Caco-2 (cell line): ENCODE measurements around the gene HOXC13. TPM values are rescaled to one million over a fixed set of nuclear protein-coding genes. Genes with fewer than 3 reads are reported as not detected.

ENCODE experiments used
- BruUV-seq: library from RNA; stranded (reverse); fragments of 400-500 nt; replicated peaks from 2 replicates; lab custom pipeline; 2021; lab: Mats Ljungman, UMichigan
- CTCF ChIA-PET: fragments of 300-600 bp; sonication (Branson Sonifier 250); formaldehyde crosslinking; loops from one replicate; lab custom pipeline; 2022; ENCODE audit warnings: antibody characterized with exemption; lab: Charles Lee
- POLR2A ChIA-PET: fragments of 300-600 bp; sonication (Branson Sonifier 250); formaldehyde crosslinking; loops from one replicate; lab custom pipeline; 2022; ENCODE audit warnings: antibody characterized with exemption; lab: Charles Lee
- DNase-seq, 2 experiments: peaks; one replicate each; pipeline versions ENCODE4 v3.0.0 to v3.0.0-alpha.2; 2020 to 2022
- H3K27me3 ChIP-seq: replicated peaks from 2 replicates; pipeline ENCODE4 v1.6.0; 2011; ENCODE audit warnings: low read length; ENCODE audit not compliant: control insufficient read depth, insufficient read depth
- H3K36me3 ChIP-seq: 2 replicates; pipeline ENCODE4 v1.5.1; 2011; ENCODE audit warnings: low read length; ENCODE audit not compliant: control insufficient read depth, insufficient read depth
- H3K4me1 ChIP-seq: fragments of 250-450 bp; sonication (Bioruptor Pico); 2 replicates; pipeline ENCODE4 v1.5.1; 2020; ENCODE audit warnings: mild to moderate bottlenecking
- H3K4me3 ChIP-seq: 2 replicates; pipeline ENCODE4 v1.5.1; 2011; ENCODE audit warnings: low read depth, mild to moderate bottlenecking, control low read depth, low read length
- H3K9me3 ChIP-seq: fragments of 250-450 bp; sonication (Bioruptor Pico); 2 replicates; pipeline ENCODE4 v1.5.1; 2020; ENCODE audit warnings: mild to moderate bottlenecking, moderate library complexity
- H3K27ac Mint-ChIP-seq: one replicate; pipeline ENCODE4 v1.8.0; 2022; ENCODE audit warnings: mixed read lengths; ENCODE audit not compliant: unreplicated experiment
- H3K27me3 Mint-ChIP-seq: one replicate; pipeline ENCODE4 v1.8.0; 2022; ENCODE audit warnings: mixed read lengths; ENCODE audit not compliant: insufficient read depth, unreplicated experiment
- H3K36me3 Mint-ChIP-seq: one replicate; pipeline ENCODE4 v1.8.0; 2022; ENCODE audit warnings: mild to moderate bottlenecking, mixed read lengths; ENCODE audit not compliant: insufficient read depth, unreplicated experiment
- H3K4me1 Mint-ChIP-seq: one replicate; pipeline ENCODE4 v1.8.0; 2022; ENCODE audit warnings: low read depth, mixed read lengths; ENCODE audit not compliant: unreplicated experiment
- H3K4me3 Mint-ChIP-seq: one replicate; pipeline ENCODE4 v1.8.0; 2022; ENCODE audit warnings: mild to moderate bottlenecking, moderate library complexity, mixed read lengths; ENCODE audit not compliant: unreplicated experiment
- H3K9me3 Mint-ChIP-seq: one replicate; pipeline ENCODE4 v1.8.0; 2022; ENCODE audit warnings: mixed read lengths; ENCODE audit not compliant: unreplicated experiment
- intact Hi-C: fragments of 100-400 bp; cut with micrococcal nuclease; formaldehyde crosslinking; loops from one replicate; pipeline ENCODE4 v1.10.0; 2022; ENCODE audit not compliant: unreplicated experiment
- total RNA-seq: library from RNA; stranded (reverse); gene quantifications from 2 replicates; pipeline ENCODE4 v1.2.3, GENCODE V29; 2022
- TF ChIP-seq, protein P1 (sequence below), 2 experiments: fragments of 200-600 bp in 1 of 2; IDR thresholded peaks; 1 replicate in 1 of 2; 2 replicates in 1 of 2; pipeline versions ENCODE4 v1.5.1 to v1.8.0; 2011 to 2022; ENCODE audit warnings: antibody characterized with exemption in 1 of 2, control low read depth in 1 of 2, inconsistent platforms in 1 of 2, low read depth in 1 of 2, low read length in 1 of 2, mild to moderate bottlenecking in 1 of 2, moderate library complexity in 1 of 2; ENCODE audit not compliant: insufficient read depth in 1 of 2, severe bottlenecking in 1 of 2, unreplicated experiment in 1 of 2

HOXC13 gene
- total RNA-seq, 1 experiment from 2014 or later, result 6.4 TPM

DNA sequence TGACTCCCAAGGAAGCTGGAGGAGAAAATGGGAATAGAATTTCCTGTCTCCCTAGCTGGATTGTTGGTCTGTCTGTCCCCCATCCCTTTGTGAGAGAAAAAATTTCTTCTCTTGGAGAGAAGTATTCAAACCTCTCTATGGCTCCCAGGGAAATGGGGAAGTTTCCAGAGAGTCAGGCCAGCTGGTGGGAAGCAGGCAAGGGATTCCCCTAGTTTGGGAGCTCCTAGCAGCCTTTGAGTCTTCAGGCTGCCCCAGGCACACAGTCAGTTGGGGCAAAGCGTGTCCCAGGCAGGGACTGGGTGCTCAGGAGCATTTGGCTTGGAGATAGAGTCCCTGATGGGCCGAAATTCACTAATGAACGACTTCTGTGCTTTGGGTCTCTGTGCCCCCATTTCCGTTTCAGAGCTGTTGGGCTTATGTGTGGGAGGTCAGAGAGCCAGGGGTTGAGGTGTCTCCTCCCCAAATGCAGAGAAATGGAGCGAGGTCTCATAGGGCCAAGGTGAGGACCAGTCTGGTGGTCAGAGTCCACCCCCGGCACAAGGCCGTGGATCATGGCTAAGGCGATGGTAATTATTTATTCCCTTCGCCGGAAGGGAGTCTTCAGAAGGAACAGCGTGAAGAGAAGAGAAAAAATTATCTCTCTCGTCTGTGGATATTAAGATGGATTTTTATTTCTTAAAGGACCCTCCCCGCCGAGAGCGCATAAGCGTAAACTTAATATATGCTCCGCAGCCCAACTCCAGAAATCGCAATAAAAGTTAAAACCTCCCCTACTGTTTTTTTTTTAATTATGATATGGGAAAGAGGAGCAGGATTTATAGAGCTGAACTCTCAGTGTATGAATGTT lies 54.8 kb downstream of the HOXC13 start:
- H3K4me1 ChIP-seq, result peaks cover 18% of the 10 kb centered on the region
- Mint-ChIP-seq H3K27me3 (no peaks in the 10 kb centered on the region), H3K4me3 (peak overlapping the region; percentile 89), H3K27ac (peak overlapping the region; percentile 97), H3K4me1 (peaks cover 24% of the 10 kb centered on the region), H3K36me3 (peaks cover 14% of the 10 kb centered on the region), H3K9me3 (no peaks in the 10 kb centered on the region)
- BruUV-seq, result no TSS peak
- H3K4me3 ChIP-seq, result peak overlapping the region; percentile 63
- CTCF ChIA-PET, result interaction anchor here (1.1 kb wide), 1 partner anchor 8 kb away, joined by 4 read pairs; the partner anchor contains the start of gene HOXC10
- no peaks in the 10 kb centered on the region for H3K27me3 ChIP-seq
- TF ChIP-seq, protein P1, sequence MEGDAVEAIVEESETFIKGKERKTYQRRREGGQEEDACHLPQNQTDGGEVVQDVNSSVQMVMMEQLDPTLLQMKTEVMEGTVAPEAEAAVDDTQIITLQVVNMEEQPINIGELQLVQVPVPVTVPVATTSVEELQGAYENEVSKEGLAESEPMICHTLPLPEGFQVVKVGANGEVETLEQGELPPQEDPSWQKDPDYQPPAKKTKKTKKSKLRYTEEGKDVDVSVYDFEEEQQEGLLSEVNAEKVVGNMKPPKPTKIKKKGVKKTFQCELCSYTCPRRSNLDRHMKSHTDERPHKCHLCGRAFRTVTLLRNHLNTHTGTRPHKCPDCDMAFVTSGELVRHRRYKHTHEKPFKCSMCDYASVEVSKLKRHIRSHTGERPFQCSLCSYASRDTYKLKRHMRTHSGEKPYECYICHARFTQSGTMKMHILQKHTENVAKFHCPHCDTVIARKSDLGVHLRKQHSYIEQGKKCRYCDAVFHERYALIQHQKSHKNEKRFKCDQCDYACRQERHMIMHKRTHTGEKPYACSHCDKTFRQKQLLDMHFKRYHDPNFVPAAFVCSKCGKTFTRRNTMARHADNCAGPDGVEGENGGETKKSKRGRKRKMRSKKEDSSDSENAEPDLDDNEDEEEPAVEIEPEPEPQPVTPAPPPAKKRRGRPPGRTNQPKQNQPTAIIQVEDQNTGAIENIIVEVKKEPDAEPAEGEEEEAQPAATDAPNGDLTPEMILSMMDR (IDR thresholded peaks at IDR 0.05; ENCODE audit: insufficient read depth in 1 of 2, low read depth in 1 of 2, low read length in 1 of 2, severe bottlenecking in 1 of 2, unreplicated experiment in 1 of 2), result no peak
- no peaks in the 10 kb centered on the region for H3K36me3 ChIP-seq
- H3K9me3 ChIP-seq, result no peaks in the 10 kb centered on the region
- no peak for DNase-seq
- intact Hi-C loops, result no loop called here
- POLR2A ChIA-PET, result no interaction called here

GRCh38 chr12:53994009-53994263 lies 55.3 kb downstream of the HOXC13 start:
- intact Hi-C loops, result no loop called here
- Histone ChIP-seq H3K36me3 (no peaks in the 10 kb centered on the region), H3K4me1 (peaks cover 13% of the 10 kb centered on the region), H3K4me3 (peak overlapping the region; percentile 63), H3K9me3 (no peaks in the 10 kb centered on the region), H3K27me3 (no peaks in the 10 kb centered on the region)
- Mint-ChIP-seq H3K36me3 (peaks cover 14% of the 10 kb centered on the region), H3K4me1 (peaks cover 18% of the 10 kb centered on the region), H3K9me3 (no peaks in the 10 kb centered on the region), H3K27ac (peak overlapping the region; percentile 97), H3K4me3 (peak overlapping the region; percentile 89), H3K27me3 (no peaks in the 10 kb centered on the region)
- CTCF ChIA-PET, result interaction anchor here (1.1 kb wide), 1 partner anchor 9 kb away, joined by 4 read pairs; the partner anchor contains the start of gene HOXC10
- TF ChIP-seq, protein P1 (IDR thresholded peaks at IDR 0.05; ENCODE audit: insufficient read depth in 1 of 2, low read depth in 1 of 2, low read length in 1 of 2, severe bottlenecking in 1 of 2, unreplicated experiment in 1 of 2), result no peak
- DNase-seq, result no peak
- POLR2A ChIA-PET, result no interaction called here
- no TSS peak for BruUV-seq

- no peaks in the 10 kb centered on the region for H3K9me3 Mint-ChIP-seq
- TF ChIP-seq, protein P1 (IDR thresholded peaks at IDR 0.05; ENCODE audit: insufficient read depth in 1 of 2, low read depth in 1 of 2, low read length in 1 of 2, severe bottlenecking in 1 of 2, unreplicated experiment in 1 of 2), result no peak
- BruUV-seq, result no TSS peak
- Histone ChIP-seq H3K27me3 (no peaks in the 10 kb centered on the region), H3K4me3 (peak overlapping the region; percentile 63), H3K4me1 (peaks cover 11% of the 10 kb centered on the region), H3K36me3 (no peaks in the 10 kb centered on the region), H3K9me3 (no peaks in the 10 kb centered on the region)
- peak; percentile 64 to 67 for DNase-seq
- H3K4me1 Mint-ChIP-seq, result peaks cover 13% of the 10 kb centered on the region
- peak overlapping the region; percentile 97 for H3K27ac Mint-ChIP-seq
- H3K4me3 Mint-ChIP-seq, result peak overlapping the region; percentile 89
- intact Hi-C loops, result no loop called here
- CTCF ChIA-PET, result interaction anchor here (0.6 to 1.8 kb wide), 8 partner anchors 9 to 355 kb away, joined by 3 to 9 read pairs (median 6); partner anchors contain the start of gene HOXC10
- POLR2A ChIA-PET, result interaction anchor here (0.6 kb wide), 1 partner anchor 54 kb away, joined by 3 read pairs; no protein-coding TSS in a partner anchor
- H3K36me3 Mint-ChIP-seq, result peaks cover 14% of the 10 kb centered on the region
- no peaks in the 10 kb centered on the region for H3K27me3 Mint-ChIP-seq
Measured at GRCh38 chr12:53994264-53995001, 55.8 kb downstream of the HOXC13 start.
